Left lung (tissue), 14 donors: ENCODE data around the gene CNIH3. TPM values are rescaled to one million over a fixed set of nuclear protein-coding genes. Genes with fewer than 3 reads are reported as not detected.
"Not testable (repeated sequence)": the region's sequence is repeated elsewhere in the genome, so short reads cannot be mapped to it uniquely, and the experiment has no call there.

Experiments
- ATAC-seq: fragments of 200-7000 bp; cut with Tn5 transposase; one replicate; pipeline ENCODE4 v1.9.1; 2020; ENCODE audit warnings: moderate library complexity
- DNase-seq, 4 donors: peaks; one replicate each; pipeline ENCODE4 v3.0.0-alpha.2; 2013 to 2020
- H3K27ac ChIP-seq, 2 donors: fragments of 200-600 bp; sonication (generic) in 1 of 2; one replicate each; pipeline versions ENCODE4 v1.5.0 to v1.8.0; 2020 to 2021
- H3K27me3 ChIP-seq, 2 donors: fragments of 200-600 bp; sonication (generic) in 1 of 2; one replicate each; pipeline versions ENCODE4 v1.5.0 to v1.8.0; 2020 to 2021
- H3K36me3 ChIP-seq, 2 donors: fragments of 200-600 bp; sonication (generic) in 1 of 2; one replicate each; pipeline versions ENCODE4 v1.5.0 to v1.8.0; 2020 to 2021
- H3K4me1 ChIP-seq, 2 donors: fragments of 200-600 bp; one replicate each; pipeline ENCODE4 v1.8.0; 2021
- H3K4me3 ChIP-seq, 2 donors: fragments of 200-600 bp; sonication (generic) in 1 of 2; one replicate each; pipeline versions ENCODE4 v1.5.0 to v1.8.0; 2020 to 2021; ENCODE audit warnings: mild to moderate bottlenecking in 1 of 2
- H3K9me3 ChIP-seq, 2 donors: fragments of 200-600 bp; sonication (generic) in 1 of 2; one replicate each; pipeline versions ENCODE4 v1.5.0 to v1.8.0; 2020 to 2021
- CTCF ChIP-seq, 2 donors: fragments of 200-600 bp; sonication (generic) in 1 of 2; IDR thresholded peaks; one replicate each; pipeline versions ENCODE4 v1.5.0 to v1.8.0; 2021; ENCODE audit warnings: antibody characterized with exemption in 2 of 2
- intact Hi-C, 2 donors: fragments of 100-400 bp; cut with DNase I; formaldehyde crosslinking; loops; one replicate each; pipeline versions ENCODE4 v1.11.2 to v1.14.2; 2022
- long read RNA-seq, 12 donors: library from polyadenylated mRNA in 2 of 12; unstranded in 2 of 12; transcript quantifications; one replicate each; pipeline ENCODE4 v2.0.0 and lab custom pipeline, GENCODE V29; 2019 to 2026
- polyA plus RNA-seq, 6 donors: library from polyadenylated mRNA; unstranded; fragments of 120-200 nt; gene quantifications; one replicate each; pipeline ENCODE4 v1.2.1, GENCODE V29; 2013; ENCODE audit not compliant: insufficient read length in 6 of 6
- total RNA-seq, 2 donors: library from RNA; stranded (reverse); fragmentation: NEBNext Ultra II Directional; extraction: Animal tissue kit (Norgen Biotek cat#: 25700); gene quantifications; one replicate each; pipeline ENCODE4 v1.2.1, GENCODE V29; 2021
- donor health status: DM: no; HTN: yes; CAD: no.
- donor health status: DM: no; HTN: no; CAD: no.

CNIH3 gene
- total RNA-seq (1 to 10 TPM; 2.5 to 3.6 TPM), polyA plus RNA-seq (1 to 10 TPM; 6.0 to 9.4 (median 7.6) TPM)
- long read RNA-seq, donor 1, partial matches to known transcripts: 0 of 3 reads
- long read RNA-seq, donor 1, other reads (novel, unspliced or antisense): 0 of 3 reads
- long read RNA-seq, donor 2, partial matches to known transcripts: 0 of 3 reads
- long read RNA-seq, donor 2, other reads (novel, unspliced or antisense): 0 of 3 reads
- long read RNA-seq, donor 3, partial matches to known transcripts: 0 of 1 reads
- long read RNA-seq, donor 3, other reads (novel, unspliced or antisense): 0 of 1 reads
- long read RNA-seq, donor 4, partial matches to known transcripts: 0 of 1 reads
- long read RNA-seq, donor 4, other reads (novel, unspliced or antisense): 1 of 1 reads
- long read RNA-seq, donor 5, partial matches to known transcripts: 0 of 2 reads
- long read RNA-seq, donor 5, other reads (novel, unspliced or antisense): 0 of 2 reads
- long read RNA-seq, donor 6, partial matches to known transcripts: 0 of 3 reads
- long read RNA-seq, donor 6, other reads (novel, unspliced or antisense): 0 of 3 reads
- long read RNA-seq, donor 7, partial matches to known transcripts: 0 of 1 reads
- long read RNA-seq, donor 7, other reads (novel, unspliced or antisense): 0 of 1 reads
- long read RNA-seq, donor 8, partial matches to known transcripts: 0 of 1 reads
- long read RNA-seq, donor 8, other reads (novel, unspliced or antisense): 0 of 1 reads
- long read RNA-seq, donor 9: 0 reads
- long read RNA-seq, donor 10, partial matches to known transcripts: 0 of 3 reads
- long read RNA-seq, donor 10, other reads (novel, unspliced or antisense): 3 of 3 reads
- long read RNA-seq, donor 11, transcript CNIH3-208 (3 exons, 968 nt): major isoform, 5 of 6 reads
- long read RNA-seq, donor 11, partial matches to known transcripts: 0 of 6 reads
- long read RNA-seq, donor 11, other reads (novel, unspliced or antisense): 0 of 6 reads
- long read RNA-seq, donor 12, partial matches to known transcripts: 0 of 4 reads
- long read RNA-seq, donor 12, other reads (novel, unspliced or antisense): 0 of 4 reads

DNA sequence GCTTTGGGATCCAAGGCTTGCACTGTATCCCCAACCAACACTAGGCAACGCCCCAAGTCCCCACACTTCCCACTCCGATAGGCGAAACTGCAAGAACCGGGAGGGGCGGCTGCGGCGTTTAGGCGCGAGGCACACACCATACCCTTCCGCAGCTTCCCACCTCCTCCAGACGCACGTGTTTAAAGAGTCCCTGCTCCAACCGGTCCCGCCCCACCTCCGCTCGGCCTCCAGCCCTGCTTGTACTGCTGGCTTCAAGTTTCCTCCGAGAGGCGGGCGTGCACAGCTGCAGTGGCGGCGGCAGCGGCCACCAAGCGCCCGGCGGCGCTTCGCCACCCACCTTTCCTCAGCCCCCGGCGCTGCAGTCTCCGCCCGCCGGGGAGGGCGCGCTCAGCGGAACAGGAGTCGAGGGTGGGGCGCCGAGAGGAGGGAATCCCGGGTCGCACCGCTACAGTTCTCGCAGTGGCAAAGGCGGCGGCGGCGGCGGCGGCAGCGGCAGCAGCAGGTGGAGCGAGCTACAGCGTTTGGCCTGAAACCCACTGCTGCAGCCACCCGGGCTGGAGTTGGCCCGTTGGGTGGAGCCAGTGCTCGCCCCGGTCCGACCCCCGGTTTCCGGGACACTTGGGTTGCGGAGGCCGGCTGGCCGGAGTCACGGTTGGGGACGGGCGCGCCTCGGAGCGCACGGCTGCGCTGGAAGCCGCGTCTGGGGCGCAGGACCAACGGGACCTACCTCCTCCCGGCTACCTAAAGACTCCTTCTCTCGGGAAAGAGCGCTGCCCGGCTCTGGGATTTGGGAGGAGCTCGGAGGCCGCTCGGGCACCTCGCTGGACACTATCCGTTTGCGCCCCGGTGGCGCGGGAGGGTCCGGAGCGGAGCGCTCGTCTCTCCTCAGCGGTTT lies at the start of gene CNIH3:
Gene CNIH3 (plus strand): TSS at position 457 of the 895 bp plus-strand sequence. CDS start 858 bp downstream, outside the sequence.
- no peak for TF ChIP-seq CTCF (IDR thresholded peaks at IDR 0.05)
- H3K27me3 ChIP-seq: peaks cover 44 to 72% of the 10 kb centered on the region in 2 donors
- no peak within 1 kb of the TSS for H3K27ac ChIP-seq
- ATAC-seq (peak; percentile 59), DNase-seq (peak in 1 of 4 donors; percentile 51)
- no peaks in the 10 kb centered on the region for H3K9me3 ChIP-seq
- H3K4me3 ChIP-seq: peak within 1 kb of the TSS; percentile 9 to 40
- H3K4me1 ChIP-seq: peaks cover 16 to 21% of the 10 kb centered on the region in 2 donors
- H3K36me3 ChIP-seq: no peaks in the 10 kb centered on the region
- intact Hi-C loops: no loop called here

DNA sequence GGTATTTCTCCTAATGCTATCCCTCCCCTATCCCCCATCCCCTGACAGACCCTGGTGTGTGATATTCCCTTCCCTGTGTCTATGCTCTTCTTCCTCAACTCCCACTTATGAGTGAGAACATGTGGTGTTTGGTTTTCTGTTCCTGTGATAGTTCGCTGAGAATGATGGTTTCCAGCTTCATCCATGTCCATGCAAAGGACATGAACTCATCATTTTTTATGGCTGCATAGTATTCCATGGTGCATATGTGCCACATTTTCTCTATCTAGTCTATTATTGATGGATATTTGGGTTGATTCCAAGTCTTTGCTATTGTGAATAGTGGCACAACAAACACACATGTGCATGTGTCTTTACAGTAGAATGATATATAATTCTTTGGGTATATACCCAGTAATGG lies 49.6 kb upstream of the CNIH3 start:
- intact Hi-C loops, H3K4me1 ChIP-seq, H3K27me3 ChIP-seq, H3K27ac ChIP-seq, ATAC-seq, H3K9me3 ChIP-seq, H3K36me3 ChIP-seq, DNase-seq, H3K4me3 ChIP-seq: not testable (repeated sequence)

DNA sequence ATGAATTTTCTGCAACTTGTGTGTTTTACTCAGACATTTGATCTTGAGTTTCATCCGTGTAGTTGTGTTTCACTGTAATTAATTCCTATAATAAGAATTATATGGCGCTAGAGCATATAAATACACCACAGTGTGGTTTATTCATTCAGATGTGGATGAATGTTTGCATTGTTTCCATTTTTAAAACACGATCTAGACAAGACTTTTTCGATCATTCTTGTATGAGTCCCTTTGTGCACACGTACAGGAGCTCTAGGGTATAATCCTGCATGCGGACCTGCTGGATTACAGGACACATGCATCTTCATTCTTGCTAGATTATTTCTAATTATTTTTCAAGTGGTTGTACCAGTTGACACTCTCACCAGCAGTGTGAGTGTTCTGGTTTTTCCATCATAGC lies 46.8 kb upstream of the CNIH3 start:
- ATAC-seq (no peak), DNase-seq (no peak)
- Histone ChIP-seq H3K4me1 (no peaks in the 10 kb centered on the region), H3K27me3 (no peaks in the 10 kb centered on the region), H3K36me3 (no peaks in the 10 kb centered on the region), H3K4me3 (no peak overlapping the region), H3K9me3 (no peaks in the 10 kb centered on the region), H3K27ac (no peak overlapping the region)
- TF ChIP-seq CTCF (IDR thresholded peaks at IDR 0.05): no peak
- intact Hi-C loops: no loop called here

DNA sequence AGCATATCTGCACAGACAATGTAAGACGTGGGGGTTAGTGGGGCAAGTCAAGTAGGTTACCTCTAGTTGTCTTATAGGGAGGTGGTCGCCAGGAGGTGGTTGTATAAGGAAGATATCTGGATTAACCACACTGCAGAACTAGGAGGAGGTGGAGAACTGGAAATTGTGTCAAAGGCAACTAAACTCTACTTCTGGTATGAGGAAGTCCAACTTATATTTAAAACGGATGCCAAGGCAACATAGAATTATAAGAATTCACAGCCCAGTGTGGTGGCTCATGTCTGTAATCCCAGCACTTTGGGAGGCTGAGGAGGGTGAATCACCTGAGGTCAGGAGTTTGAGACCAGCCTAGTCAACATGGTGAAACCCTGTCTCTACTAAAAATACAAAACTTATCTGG lies 44.1 kb upstream of the CNIH3 start:
- intact Hi-C loops, H3K4me3 ChIP-seq, H3K4me1 ChIP-seq, ATAC-seq, H3K36me3 ChIP-seq, DNase-seq, H3K27me3 ChIP-seq, H3K9me3 ChIP-seq, H3K27ac ChIP-seq: not testable (repeated sequence)

GRCh38 chr1:224579526-224579925 lies 36.6 kb upstream of the CNIH3 start:
- no peaks in the 10 kb centered on the region for H3K36me3 ChIP-seq
- DNase-seq (no peak), ATAC-seq (no peak)
- no peaks in the 10 kb centered on the region for H3K4me1 ChIP-seq
- intact Hi-C loops: no loop called here
- H3K27me3 ChIP-seq: no peaks in the 10 kb centered on the region
- H3K27ac ChIP-seq: no peak overlapping the region
- no peak overlapping the region for H3K4me3 ChIP-seq
- peaks cover 0 to 14% of the 10 kb centered on the region in 2 donors for H3K9me3 ChIP-seq
- no peak for TF ChIP-seq CTCF (IDR thresholded peaks at IDR 0.05)
